Keratinocyte (primary cell): ENCODE results near the gene CXCL6. TPM values are rescaled to one million over a fixed set of nuclear protein-coding genes. Genes with fewer than 3 reads are reported as not detected.

Experiments
- DNase-seq: peaks from one replicate; pipeline ENCODE4 v3.0.0-alpha.2; 2011; ENCODE audit warnings: low read depth, missing footprints, low spot score
- FAIRE-seq: peaks from 2 replicates; lab custom pipeline; 2011; peaks lifted over from hg19 to GRCh38; lab: Jason Lieb, UNC
- H2AFZ ChIP-seq: 2 replicates; pipeline ENCODE4 v1.6.0; 2012; ENCODE audit warnings: low read length, control low read depth, inconsistent platforms; ENCODE audit not compliant: control insufficient read depth
- H3K27ac ChIP-seq: 2 replicates; pipeline ENCODE4 v1.5.1; 2011; ENCODE audit warnings: low read length; ENCODE audit not compliant: control insufficient read depth, insufficient read depth
- H3K27me3 ChIP-seq: 3 replicates; pipeline ENCODE4 v1.6.0; 2011; ENCODE audit warnings: low read length; ENCODE audit not compliant: control insufficient read depth, insufficient read depth; ENCODE audit errors: extremely low read depth
- H3K36me3 ChIP-seq, 2 experiments: 2 replicates in 1 of 2; 3 replicates in 1 of 2; pipeline ENCODE4 v1.5.1; 2011; ENCODE audit warnings: low read length in 2 of 2, mild to moderate bottlenecking in 1 of 2; ENCODE audit not compliant: control insufficient read depth in 2 of 2, insufficient read depth in 2 of 2; ENCODE audit errors: extremely low read depth in 1 of 2
- H3K4me1 ChIP-seq: 3 replicates; pipeline ENCODE4 v1.5.1; 2011; ENCODE audit warnings: low read length; ENCODE audit not compliant: control insufficient read depth, insufficient read depth; ENCODE audit errors: extremely low read depth
- H3K4me2 ChIP-seq: 3 replicates; pipeline ENCODE4 v1.6.0; 2011; ENCODE audit warnings: low read depth, low read length; ENCODE audit not compliant: control insufficient read depth, insufficient read depth; ENCODE audit errors: extremely low read depth
- H3K4me3 ChIP-seq, 3 experiments: fragments of 200-600 bp in 1 of 3; sonication (generic) in 1 of 3; 2 replicates in 2 of 3; 3 replicates in 1 of 3; pipeline ENCODE4 v1.5.1; 2011 to 2016; ENCODE audit warnings: low read length in 3 of 3, mild to moderate bottlenecking in 3 of 3, control low read depth in 2 of 3, inconsistent platforms in 1 of 3, low read depth in 1 of 3, mixed read lengths in 1 of 3, mixed run types in 1 of 3, moderate library complexity in 1 of 3; ENCODE audit not compliant: control insufficient read depth in 2 of 3, insufficient read depth in 2 of 3; ENCODE audit errors: extremely low read depth in 1 of 3
- H3K79me2 ChIP-seq: 2 replicates; pipeline ENCODE4 v1.6.0; 2012; ENCODE audit warnings: low read length; ENCODE audit not compliant: control insufficient read depth, insufficient read depth
- H3K9ac ChIP-seq: 3 replicates; pipeline ENCODE4 v1.6.0; 2011; ENCODE audit warnings: low read length; ENCODE audit not compliant: control insufficient read depth, insufficient read depth; ENCODE audit errors: extremely low read depth
- H3K9me1 ChIP-seq: 3 replicates; pipeline ENCODE4 v1.6.0; 2011; ENCODE audit warnings: low read length; ENCODE audit not compliant: control insufficient read depth, insufficient read depth; ENCODE audit errors: extremely low read depth
- H3K9me3 ChIP-seq: 2 replicates; pipeline ENCODE4 v1.5.1; 2012; ENCODE audit warnings: low read depth, low read length; ENCODE audit not compliant: control insufficient read depth
- H4K20me1 ChIP-seq: 3 replicates; pipeline ENCODE4 v1.6.0; 2011; ENCODE audit warnings: low read length; ENCODE audit not compliant: control insufficient read depth, insufficient read depth; ENCODE audit errors: extremely low read depth
- EZH2 ChIP-seq: IDR thresholded peaks from one replicate; pipeline ENCODE4 v1.6.1; 2012; ENCODE audit warnings: inconsistent platforms, mild to moderate bottlenecking, low read length, moderate library complexity
- dilution Hi-C: fragments of 300-500 bp; cut with MboI; formaldehyde crosslinking; loops from one replicate; pipeline ENCODE4 v1.7.0; 2020; ENCODE audit warnings: low sequenced_read_pairs; ENCODE audit not compliant: extremely low pct_ligation_motif_present
- polyA plus RNA-seq, 5 experiments: library from polyadenylated mRNA; depleted of rRNA in 3 of 5; stranded (reverse) in 3 of 5; stranded (forward) in 1 of 5; unstranded in 1 of 5; fragments of >200 nt; gene quantifications; 1 replicate in 1 of 5; 2 replicates in 3 of 5; 3 replicates in 1 of 5; pipeline versions ENCODE4 v1.2.1 to v1.2.3, GENCODE V29; 2011 to 2012; ENCODE audit warnings: missing spikeins in 2 of 5, low read depth in 1 of 5, low replicate concordance in 1 of 5
- TF ChIP-seq, protein P1 (sequence below), 3 experiments: IDR thresholded peaks in 1 of 3; conservative IDR thresholded peaks in 1 of 3; optimal IDR thresholded peaks in 1 of 3; 2 replicates in 2 of 3; 3 replicates in 1 of 3; pipeline versions ENCODE3 to v1.5.1; 2011; ENCODE audit warnings: low read length in 3 of 3, mild to moderate bottlenecking in 3 of 3, moderate library complexity in 2 of 3, control low read depth in 1 of 3, inconsistent platforms in 1 of 3; ENCODE audit not compliant: insufficient read depth in 2 of 3; ENCODE audit errors: extremely low read depth in 1 of 3

The CXCL6 gene
- polyA plus RNA-seq, 1 donor (not counting 4 experiments of a cell fraction or from before 2014, with no cell fraction given) = 0.08 TPM

DNA sequence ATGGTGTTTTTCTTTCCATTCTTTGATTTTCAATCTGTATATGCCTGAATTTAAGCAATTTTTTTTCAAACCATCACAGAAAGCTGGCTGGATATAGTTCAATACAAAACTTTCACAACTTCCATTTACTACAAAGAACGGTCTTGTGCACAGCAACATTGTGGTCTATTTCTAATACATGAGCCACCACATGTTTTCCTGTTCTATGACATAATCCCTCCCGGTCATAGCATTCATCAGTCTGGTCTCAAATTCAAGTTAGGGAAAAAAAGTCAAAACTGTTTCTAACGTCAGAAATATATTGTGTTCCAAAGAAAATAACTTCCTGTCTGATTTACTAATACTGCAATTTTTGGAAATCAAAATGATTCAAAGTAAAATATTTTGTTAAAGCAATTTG, 7.5 kb upstream of the CXCL6 start:
- H3K9me1 ChIP-seq = no peaks in the 10 kb centered on the region
- no peak for FAIRE-seq
- H3K27me3 ChIP-seq = no peaks in the 10 kb centered on the region
- dilution Hi-C loops = no loop called here
- H3K4me2 ChIP-seq = no peak overlapping the region
- H3K4me1 ChIP-seq = peaks cover 17% of the 10 kb centered on the region
- no peak overlapping the region for H3K4me3 ChIP-seq
- TF ChIP-seq, protein P1, sequence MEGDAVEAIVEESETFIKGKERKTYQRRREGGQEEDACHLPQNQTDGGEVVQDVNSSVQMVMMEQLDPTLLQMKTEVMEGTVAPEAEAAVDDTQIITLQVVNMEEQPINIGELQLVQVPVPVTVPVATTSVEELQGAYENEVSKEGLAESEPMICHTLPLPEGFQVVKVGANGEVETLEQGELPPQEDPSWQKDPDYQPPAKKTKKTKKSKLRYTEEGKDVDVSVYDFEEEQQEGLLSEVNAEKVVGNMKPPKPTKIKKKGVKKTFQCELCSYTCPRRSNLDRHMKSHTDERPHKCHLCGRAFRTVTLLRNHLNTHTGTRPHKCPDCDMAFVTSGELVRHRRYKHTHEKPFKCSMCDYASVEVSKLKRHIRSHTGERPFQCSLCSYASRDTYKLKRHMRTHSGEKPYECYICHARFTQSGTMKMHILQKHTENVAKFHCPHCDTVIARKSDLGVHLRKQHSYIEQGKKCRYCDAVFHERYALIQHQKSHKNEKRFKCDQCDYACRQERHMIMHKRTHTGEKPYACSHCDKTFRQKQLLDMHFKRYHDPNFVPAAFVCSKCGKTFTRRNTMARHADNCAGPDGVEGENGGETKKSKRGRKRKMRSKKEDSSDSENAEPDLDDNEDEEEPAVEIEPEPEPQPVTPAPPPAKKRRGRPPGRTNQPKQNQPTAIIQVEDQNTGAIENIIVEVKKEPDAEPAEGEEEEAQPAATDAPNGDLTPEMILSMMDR (optimal IDR thresholded peaks at IDR 0.05 in 1 of 3, IDR thresholded peaks at IDR 0.05 in 1 of 3, conservative IDR thresholded peaks at IDR 0.05 in 1 of 3; ENCODE audit: extremely low read depth in 1 of 3, insufficient read depth in 2 of 3, low read length in 3 of 3) = no peak
- TF ChIP-seq EZH2 = no peak
- no peak for DNase-seq
- no peaks in the 10 kb centered on the region for H3K9me3 ChIP-seq
- H2AFZ ChIP-seq = no peak overlapping the region
- no peak overlapping the region for H3K9ac ChIP-seq
- no peaks in the 10 kb centered on the region for H3K36me3 ChIP-seq
- H4K20me1 ChIP-seq = no peaks in the 10 kb centered on the region
- H3K27ac ChIP-seq = no peak overlapping the region
- H3K79me2 ChIP-seq = no peaks in the 10 kb centered on the region

DNA sequence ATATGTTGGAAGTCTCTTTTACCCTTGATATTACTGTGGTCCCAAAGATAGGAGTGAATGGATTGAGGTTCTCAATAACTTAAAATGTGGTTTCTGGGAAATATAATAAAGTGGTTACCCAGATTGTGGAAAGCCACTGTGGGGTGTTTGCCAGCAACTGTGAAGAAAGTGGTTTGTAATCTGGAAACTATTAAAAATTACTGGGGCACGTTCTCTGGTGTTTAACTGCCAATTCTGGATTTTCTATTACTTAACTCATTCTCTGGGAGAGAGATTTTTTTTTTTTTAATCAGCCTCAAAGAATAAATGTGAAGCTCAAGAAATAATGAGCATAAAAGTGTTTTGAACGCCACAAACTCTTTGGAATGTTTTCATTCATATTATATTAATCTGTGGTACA, 4.9 kb upstream of the CXCL6 start:
- dilution Hi-C loops = no loop called here

More for the DNA sequence above, 4.9 kb upstream of the CXCL6 start:
- H3K9ac ChIP-seq = no peak overlapping the region
- H2AFZ ChIP-seq = no peak overlapping the region
- H3K9me3 ChIP-seq = no peaks in the 10 kb centered on the region
- H3K36me3 ChIP-seq = no peaks in the 10 kb centered on the region
- TF ChIP-seq, protein P1 (optimal IDR thresholded peaks at IDR 0.05 in 1 of 3, IDR thresholded peaks at IDR 0.05 in 1 of 3, conservative IDR thresholded peaks at IDR 0.05 in 1 of 3; ENCODE audit: extremely low read depth in 1 of 3, insufficient read depth in 2 of 3, low read length in 3 of 3) = no peak
- no peak for TF ChIP-seq EZH2
- no peak overlapping the region for H3K27ac ChIP-seq
- no peak overlapping the region for H3K4me2 ChIP-seq
- FAIRE-seq = no peak
- no peaks in the 10 kb centered on the region for H3K27me3 ChIP-seq
- H3K79me2 ChIP-seq = no peaks in the 10 kb centered on the region
- H3K4me3 ChIP-seq = no peak overlapping the region
- no peaks in the 10 kb centered on the region for H4K20me1 ChIP-seq
- H3K4me1 ChIP-seq = peaks cover 17% of the 10 kb centered on the region
- DNase-seq = no peak
- H3K9me1 ChIP-seq = no peaks in the 10 kb centered on the region
